HG03520 (cell line): Measurements from ENCODE around the gene PLIN4.

Source experiments
- ATAC-seq: cut with Tn5 transposase; IDR thresholded peaks from one replicate; pipeline ENCODE4 v1.9.1; 2021; ENCODE audit warnings: mild to moderate bottlenecking, moderate library complexity; ENCODE audit not compliant: unreplicated experiment

Gene PLIN4

GRCh38 chr19:4493104-4493928 is 25.0 kb downstream of the PLIN4 start:
- no peak for ATAC-seq

- ATAC-seq, result no peak
Observed at GRCh38 chr19:4492337-4493103, 25.8 kb downstream of the PLIN4 start.

GRCh38 chr19:4491446-4491845 is 26.8 kb downstream of the PLIN4 start:
- ATAC-seq, result no peak

GRCh38 chr19:4488496-4488895 is 29.8 kb downstream of the PLIN4 start:
- no peak for ATAC-seq

GRCh38 chr19:4487572-4487971 is 30.7 kb downstream of the PLIN4 start:
- no peak for ATAC-seq

GRCh38 chr19:4483385-4483784 is 34.9 kb downstream of the PLIN4 start:
- no peak for ATAC-seq

GRCh38 chr19:4482721-4483364 is 35.4 kb downstream of the PLIN4 start:
- ATAC-seq, result no peak

- ATAC-seq, result no peak
Observed at GRCh38 chr19:4477034-4477801, 41.1 kb downstream of the PLIN4 start.

GRCh38 chr19:4474514-4475022 is 43.7 kb downstream of the PLIN4 start:
- ATAC-seq, result no peak

- no peak for ATAC-seq
Observed at GRCh38 chr19:4473763-4474513, 44.3 kb downstream of the PLIN4 start.

GRCh38 chr19:4473011-4473762 is 45.1 kb downstream of the PLIN4 start:
- no peak for ATAC-seq

GRCh38 chr19:4472174-4472974 is 45.9 kb downstream of the PLIN4 start, which contains the start of gene HDGFL2:
TSS of gene HDGFL2 (plus strand) at chr19:4472297. CDS start at chr19:4472351, 54 bp downstream.
- ATAC-seq, result no peak

- peak; percentile 72 for ATAC-seq
Observed at GRCh38 chr19:4471403-4472173, 46.7 kb downstream of the PLIN4 start.

- ATAC-seq, result no peak
Observed at GRCh38 chr19:4467835-4468234, 50.5 kb downstream of the PLIN4 start.

GRCh38 chr19:4464815-4465581 is 53.3 kb downstream of the PLIN4 start:
- no peak for ATAC-seq

- peak; percentile 83 for ATAC-seq
Observed at GRCh38 chr19:4457654-4458395, 60.5 kb downstream of the PLIN4 start, which contains the start of gene UBXN6. TSS of gene UBXN6 (minus strand) at chr19:4457794. CDS start at chr19:4457697, 97 bp downstream.
